HEK293 (cell line): ENCODE measurements around the gene ASCC3.
"Not testable (repeated sequence)": the region's sequence is repeated elsewhere in the genome, so short reads cannot be mapped to it uniquely, and the experiment has no call there.

ENCODE experiments used
- CTCF ChIA-PET: fragments of 350-600 bp; formaldehyde crosslinking; extraction: SDS; loops from one replicate; lab custom pipeline; 2021; ENCODE audit warnings: antibody characterized with exemption; lab: Yijun Ruan, JAX
- POLR2A ChIA-PET: fragments of 300-600 bp; formaldehyde crosslinking; extraction: SDS; loops from one replicate; lab custom pipeline; 2020; ENCODE audit warnings: antibody characterized with exemption, inconsistent platforms; lab: Yijun Ruan, JAX
- H3K27ac ChIP-seq: fragments of 200-500 bp; sonication (Bioruptor generic); 2 replicates; pipeline ENCODE4 v1.5.1; 2014; ENCODE audit warnings: low read depth, low read length, control low read depth, inconsistent platforms; ENCODE audit errors: extremely low read depth
- H3K36me3 ChIP-seq, 2 experiments: fragments of 200-500 bp in 1 of 2; sonication (Bioruptor generic) in 1 of 2; 1 replicate in 1 of 2; 2 replicates in 1 of 2; pipeline ENCODE4 v1.5.1; 2014 to 2017; ENCODE audit warnings: inconsistent platforms in 2 of 2, low read length in 2 of 2; ENCODE audit not compliant: control insufficient read depth in 2 of 2, insufficient read depth in 1 of 2
- H3K4me1 ChIP-seq: fragments of 200-500 bp; sonication (Bioruptor generic); 2 replicates; pipeline ENCODE4 v1.5.1; 2014; ENCODE audit warnings: mild to moderate bottlenecking, low read length, inconsistent platforms; ENCODE audit not compliant: control insufficient read depth, insufficient read depth
- H3K4me3 ChIP-seq: 2 replicates; pipeline ENCODE4 v1.5.1; 2011; ENCODE audit warnings: low read depth, mild to moderate bottlenecking, control low read depth, low read length, moderate library complexity
- H3K9me3 ChIP-seq: fragments of 200-500 bp; sonication (Bioruptor generic); 2 replicates; pipeline ENCODE4 v1.5.1; 2014; ENCODE audit warnings: low read depth, low read length, inconsistent platforms; ENCODE audit not compliant: control insufficient read depth, insufficient read depth
- PATZ1 ChIP-seq: fragments of 450-650 bp; formaldehyde crosslinking; IDR thresholded peaks from 2 replicates; pipeline ENCODE4 v1.5.1; 2016; ENCODE audit warnings: missing biosample characterization, missing genetic modification characterization
- SCRT2 ChIP-seq: fragments of 450-650 bp; formaldehyde crosslinking; IDR thresholded peaks from 2 replicates; pipeline ENCODE4 v1.5.1; 2016; ENCODE audit warnings: missing biosample characterization, missing genetic modification characterization
- ZNF132 ChIP-seq: fragments of 450-650 bp; formaldehyde crosslinking; IDR thresholded peaks from 2 replicates; pipeline ENCODE4 v1.5.1; 2017; ENCODE audit warnings: missing biosample characterization, missing genetic modification characterization, borderline replicate concordance
- ZNF138 ChIP-seq: fragments of 450-650 bp; formaldehyde crosslinking; IDR thresholded peaks from 2 replicates; pipeline ENCODE4 v1.5.1; 2016; ENCODE audit warnings: missing biosample characterization, missing genetic modification characterization, borderline replicate concordance
- ZNF157 ChIP-seq: fragments of 450-650 bp; formaldehyde crosslinking; IDR thresholded peaks from 2 replicates; pipeline ENCODE4 v1.5.1; 2016; ENCODE audit warnings: missing biosample characterization, missing genetic modification characterization
- ZNF16 ChIP-seq: fragments of 450-650 bp; formaldehyde crosslinking; IDR thresholded peaks from 2 replicates; pipeline ENCODE4 v1.5.1; 2016; ENCODE audit warnings: low read depth, missing biosample characterization, missing genetic modification characterization
- ZNF184 ChIP-seq: fragments of 450-650 bp; IDR thresholded peaks from 2 replicates; pipeline ENCODE4 v1.5.1; 2018; ENCODE audit warnings: missing biosample characterization, mild to moderate bottlenecking, missing genetic modification characterization
- ZNF324 ChIP-seq: fragments of 450-650 bp; formaldehyde crosslinking; IDR thresholded peaks from 2 replicates; pipeline ENCODE4 v1.5.1; 2016; ENCODE audit warnings: missing biosample characterization, missing genetic modification characterization
- ZNF514 ChIP-seq: fragments of 450-650 bp; formaldehyde crosslinking; IDR thresholded peaks from 2 replicates; pipeline ENCODE4 v1.5.1; 2016; ENCODE audit warnings: missing biosample characterization, missing genetic modification characterization
- ZNF521 ChIP-seq: fragments of 450-650 bp; formaldehyde crosslinking; IDR thresholded peaks from 2 replicates; pipeline ENCODE4 v1.5.1; 2017; ENCODE audit warnings: missing biosample characterization, mild to moderate bottlenecking, missing genetic modification characterization
- ZNF600 ChIP-seq: fragments of 450-650 bp; formaldehyde crosslinking; IDR thresholded peaks from 2 replicates; pipeline ENCODE4 v1.5.1; 2016; ENCODE audit warnings: missing biosample characterization, missing genetic modification characterization
- ZNF624 ChIP-seq: fragments of 450-650 bp; formaldehyde crosslinking; IDR thresholded peaks from 2 replicates; pipeline ENCODE4 v1.5.1; 2017; ENCODE audit warnings: missing biosample characterization, missing genetic modification characterization
- ZNF654 ChIP-seq: fragments of 450-650 bp; formaldehyde crosslinking; IDR thresholded peaks from 2 replicates; pipeline ENCODE4 v1.5.1; 2016; ENCODE audit warnings: low read depth, missing biosample characterization, missing genetic modification characterization
- ZNF664 ChIP-seq: fragments of 450-650 bp; formaldehyde crosslinking; IDR thresholded peaks from 2 replicates; pipeline ENCODE4 v1.5.1; 2016; ENCODE audit warnings: missing biosample characterization, missing genetic modification characterization
- TF ChIP-seq, protein P1 (sequence below): fragments of 450-650 bp; formaldehyde crosslinking; IDR thresholded peaks from 2 replicates; pipeline ENCODE4 v1.5.1; 2016; ENCODE audit warnings: missing biosample characterization, missing genetic modification characterization
- TF ChIP-seq, protein P2 (sequence below): fragments of 450-650 bp; formaldehyde crosslinking; IDR thresholded peaks from 2 replicates; pipeline ENCODE4 v1.5.1; 2016; ENCODE audit warnings: missing biosample characterization, missing genetic modification characterization

The ASCC3 gene

GRCh38 chr6:100658486-100658885 is 222.6 kb downstream of the ASCC3 start (continued):
- TF ChIP-seq, protein P1, sequence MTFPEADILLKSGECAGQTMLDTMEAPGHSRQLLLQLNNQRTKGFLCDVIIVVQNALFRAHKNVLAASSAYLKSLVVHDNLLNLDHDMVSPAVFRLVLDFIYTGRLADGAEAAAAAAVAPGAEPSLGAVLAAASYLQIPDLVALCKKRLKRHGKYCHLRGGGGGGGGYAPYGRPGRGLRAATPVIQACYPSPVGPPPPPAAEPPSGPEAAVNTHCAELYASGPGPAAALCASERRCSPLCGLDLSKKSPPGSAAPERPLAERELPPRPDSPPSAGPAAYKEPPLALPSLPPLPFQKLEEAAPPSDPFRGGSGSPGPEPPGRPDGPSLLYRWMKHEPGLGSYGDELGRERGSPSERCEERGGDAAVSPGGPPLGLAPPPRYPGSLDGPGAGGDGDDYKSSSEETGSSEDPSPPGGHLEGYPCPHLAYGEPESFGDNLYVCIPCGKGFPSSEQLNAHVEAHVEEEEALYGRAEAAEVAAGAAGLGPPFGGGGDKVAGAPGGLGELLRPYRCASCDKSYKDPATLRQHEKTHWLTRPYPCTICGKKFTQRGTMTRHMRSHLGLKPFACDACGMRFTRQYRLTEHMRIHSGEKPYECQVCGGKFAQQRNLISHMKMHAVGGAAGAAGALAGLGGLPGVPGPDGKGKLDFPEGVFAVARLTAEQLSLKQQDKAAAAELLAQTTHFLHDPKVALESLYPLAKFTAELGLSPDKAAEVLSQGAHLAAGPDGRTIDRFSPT (tag by site-specific recombination): no peak
- TF ChIP-seq ZNF624 (tag by site-specific recombination) (no peak), ZNF16 (tag by site-specific recombination) (no peak), ZNF324 (tag by site-specific recombination) (no peak)

GRCh38 chr6:100657678-100658330 is 223.3 kb downstream of the ASCC3 start:
- POLR2A ChIA-PET: no interaction called here
- H3K4me3 ChIP-seq: no peak overlapping the region
- no peaks in the 10 kb centered on the region for H3K9me3 ChIP-seq
- peaks cover 0 to 16% of the 10 kb centered on the region in 2 experiments; a peak in 1 of 3 replicates for H3K36me3 ChIP-seq
- CTCF ChIA-PET: interaction anchor here (0.7 to 2.9 kb wide), 29 partner anchors 13 to 790 kb away, joined by 3 to 22 read pairs (median 3); no protein-coding TSS in a partner anchor
- no peak overlapping the region for H3K27ac ChIP-seq
- no peaks in the 10 kb centered on the region for H3K4me1 ChIP-seq
- TF ChIP-seq ZNF132 (tag by site-specific recombination): no peak
- no peak for TF ChIP-seq ZNF600 (tag by site-specific recombination)
- TF ChIP-seq ZNF514 (tag by site-specific recombination): no peak
- TF ChIP-seq ZNF654 (tag by site-specific recombination): peak; percentile 83
- no peak for TF ChIP-seq ZNF157
- no peak for TF ChIP-seq ZNF521 (tag by site-specific recombination)
- TF ChIP-seq, protein P2, sequence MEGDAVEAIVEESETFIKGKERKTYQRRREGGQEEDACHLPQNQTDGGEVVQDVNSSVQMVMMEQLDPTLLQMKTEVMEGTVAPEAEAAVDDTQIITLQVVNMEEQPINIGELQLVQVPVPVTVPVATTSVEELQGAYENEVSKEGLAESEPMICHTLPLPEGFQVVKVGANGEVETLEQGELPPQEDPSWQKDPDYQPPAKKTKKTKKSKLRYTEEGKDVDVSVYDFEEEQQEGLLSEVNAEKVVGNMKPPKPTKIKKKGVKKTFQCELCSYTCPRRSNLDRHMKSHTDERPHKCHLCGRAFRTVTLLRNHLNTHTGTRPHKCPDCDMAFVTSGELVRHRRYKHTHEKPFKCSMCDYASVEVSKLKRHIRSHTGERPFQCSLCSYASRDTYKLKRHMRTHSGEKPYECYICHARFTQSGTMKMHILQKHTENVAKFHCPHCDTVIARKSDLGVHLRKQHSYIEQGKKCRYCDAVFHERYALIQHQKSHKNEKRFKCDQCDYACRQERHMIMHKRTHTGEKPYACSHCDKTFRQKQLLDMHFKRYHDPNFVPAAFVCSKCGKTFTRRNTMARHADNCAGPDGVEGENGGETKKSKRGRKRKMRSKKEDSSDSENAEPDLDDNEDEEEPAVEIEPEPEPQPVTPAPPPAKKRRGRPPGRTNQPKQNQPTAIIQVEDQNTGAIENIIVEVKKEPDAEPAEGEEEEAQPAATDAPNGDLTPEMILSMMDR (tag by site-specific recombination): peak; percentile 78
- TF ChIP-seq ZNF138: no peak
- no peak for TF ChIP-seq PATZ1 (tag by site-specific recombination)
- TF ChIP-seq ZNF664 (tag by site-specific recombination): peak; percentile 65

DNA sequence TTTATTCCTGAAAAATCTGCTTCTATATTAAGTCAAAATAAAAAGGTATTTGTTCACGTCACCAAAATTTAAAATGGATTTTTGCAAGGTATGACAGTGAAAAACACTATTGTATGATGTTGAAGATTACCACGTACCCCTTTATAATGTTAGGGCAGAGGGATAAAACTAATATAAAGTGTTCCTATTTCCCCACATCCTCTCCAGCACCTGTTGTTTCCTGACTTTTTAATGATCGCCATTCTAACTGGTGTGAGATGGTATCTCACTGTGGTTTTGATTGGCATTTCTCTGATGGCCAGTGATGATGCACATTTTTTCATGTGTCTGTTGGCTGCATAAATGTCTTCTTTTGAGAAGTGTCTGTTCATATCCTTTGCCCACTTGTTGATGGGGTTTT is 240.0 kb downstream of the ASCC3 start:
- peaks cover 4 to 63% of the 10 kb centered on the region in 2 experiments; a peak in 2 of 3 replicates for H3K36me3 ChIP-seq
- TF ChIP-seq ZNF184 (peak; percentile 92), SCRT2 (peak; percentile 53)
- CTCF ChIA-PET: not testable (repeated sequence)

More for the DNA sequence above, 240.0 kb downstream of the ASCC3 start:
- H3K4me1 ChIP-seq, H3K9me3 ChIP-seq, H3K27ac ChIP-seq, POLR2A ChIA-PET, H3K4me3 ChIP-seq: not testable (repeated sequence)
